ENCODE measurements around the gene MBTD1.
"Not testable (repeated sequence)": the region's sequence is repeated elsewhere in the genome, so short reads cannot be mapped to it uniquely, and the experiment has no call there.

MBTD1 gene

DNA sequence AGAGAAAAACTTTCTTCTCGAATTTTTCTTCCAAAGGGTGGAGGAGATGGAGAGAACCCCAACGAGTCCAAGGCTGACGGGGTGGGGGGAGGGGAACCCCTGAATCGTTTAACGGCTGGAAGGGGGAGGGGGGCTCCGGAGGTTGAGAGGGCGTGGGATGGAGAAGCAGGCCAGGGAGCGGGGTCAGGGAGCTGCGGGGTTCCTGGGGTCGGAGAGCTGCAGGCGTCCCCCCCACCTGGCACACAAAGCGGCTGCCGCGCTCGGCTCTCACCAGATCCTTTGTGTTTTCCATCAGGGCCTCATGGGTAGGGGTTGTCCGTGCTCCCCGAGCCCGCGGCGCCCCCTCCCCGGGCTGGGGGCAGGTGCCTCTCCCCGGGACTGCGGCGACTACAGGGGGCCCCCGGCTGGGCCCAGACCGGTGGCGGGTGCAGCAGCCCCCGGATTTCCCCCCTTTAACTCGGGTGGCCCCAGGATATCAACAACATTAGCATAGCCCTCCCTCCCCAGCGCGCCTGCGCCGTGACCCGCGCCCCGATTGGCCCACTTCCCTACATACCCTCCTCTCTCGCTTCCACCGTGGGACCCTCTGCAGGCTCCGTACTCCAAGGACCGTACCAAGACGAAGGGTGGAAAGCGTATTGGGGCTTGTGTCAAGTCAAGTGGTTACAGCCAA lies at the start of gene MBTD1:
Gene MBTD1, minus strand, starts transcription at position 486 of the 673 bp plus-strand sequence. CDS start 34,888 bp downstream, outside the sequence.
- peak within 1 kb of the TSS; percentile 97 for H3K27ac ChIP-seq (ENCODE audit: low read depth, low read length)
- no peaks in the 10 kb centered on the region for H3K9me3 ChIP-seq (ENCODE audit: control insufficient read depth in 1 of 2, low read length in 2 of 2)
- H3K9ac ChIP-seq (ENCODE audit: low read depth in 1 of 2, low read length in 2 of 2) = peak within 1 kb of the TSS; percentile 73 to 78
- peaks cover 36 to 50% of the 10 kb centered on the region in 2 donors for H3K4me1 ChIP-seq (ENCODE audit: control insufficient read depth in 1 of 2, insufficient read depth in 2 of 2, low read length in 2 of 2)
- peak within 1 kb of the TSS; percentile 76 to 99 for H3K4me3 ChIP-seq (ENCODE audit: low read depth in 1 of 2, low read length in 2 of 2)
- H3K36me3 ChIP-seq (ENCODE audit: control insufficient read depth in 1 of 2, insufficient read depth in 2 of 2, low read length in 2 of 2) = peaks cover 0 to 9% of the 10 kb centered on the region in 2 donors
- no peaks in the 10 kb centered on the region for H3K27me3 ChIP-seq (ENCODE audit: control insufficient read depth in 1 of 2, insufficient read depth in 2 of 2, low read length in 2 of 2)

GRCh38 chr17:51305182-51305581 lies 45.3 kb upstream of the MBTD1 start:
- Histone ChIP-seq H3K9me3 (ENCODE audit: control insufficient read depth in 1 of 2, low read length in 2 of 2) (no peaks in the 10 kb centered on the region), H3K4me3 (ENCODE audit: low read depth in 1 of 2, low read length in 2 of 2) (no peak overlapping the region), H3K27me3 (ENCODE audit: control insufficient read depth in 1 of 2, insufficient read depth in 2 of 2, low read length in 2 of 2) (no peaks in the 10 kb centered on the region), H3K36me3 (ENCODE audit: control insufficient read depth in 1 of 2, insufficient read depth in 2 of 2, low read length in 2 of 2) (no peaks in the 10 kb centered on the region), H3K4me1 (ENCODE audit: control insufficient read depth in 1 of 2, insufficient read depth in 2 of 2, low read length in 2 of 2) (no peaks in the 10 kb centered on the region), H3K9ac (ENCODE audit: low read depth in 1 of 2, low read length in 2 of 2) (no peak overlapping the region), H3K27ac (ENCODE audit: low read depth, low read length) (no peak overlapping the region)

DNA sequence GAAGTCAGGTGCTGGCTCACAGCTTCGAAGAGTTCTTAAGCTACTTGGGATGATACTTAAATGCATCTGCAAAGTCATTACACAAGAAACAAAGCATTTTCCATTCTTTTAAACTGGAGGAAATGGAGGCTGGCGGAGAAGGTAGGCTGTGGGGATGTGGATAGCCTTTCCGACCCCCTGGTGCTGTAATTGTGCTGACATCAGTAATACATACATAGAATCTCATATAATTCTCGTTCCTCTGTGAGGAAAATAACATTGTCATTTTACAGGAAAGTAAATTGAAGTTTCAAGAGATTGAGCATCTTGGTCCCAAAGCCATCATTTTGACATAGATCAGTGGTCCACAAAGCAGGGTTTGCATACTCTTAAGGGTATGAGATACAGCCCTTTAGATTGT lies 40.0 kb upstream of the MBTD1 start:
- H3K27ac ChIP-seq (ENCODE audit: low read depth, low read length) = no peak overlapping the region
- no peak overlapping the region for H3K9ac ChIP-seq (ENCODE audit: low read depth in 1 of 2, low read length in 2 of 2)
- no peak overlapping the region for H3K4me3 ChIP-seq (ENCODE audit: low read depth in 1 of 2, low read length in 2 of 2)
- no peaks in the 10 kb centered on the region for H3K9me3 ChIP-seq (ENCODE audit: control insufficient read depth in 1 of 2, low read length in 2 of 2)
- H3K27me3 ChIP-seq (ENCODE audit: control insufficient read depth in 1 of 2, insufficient read depth in 2 of 2, low read length in 2 of 2) = no peaks in the 10 kb centered on the region
- peaks cover 0 to 5% of the 10 kb centered on the region in 2 donors for H3K4me1 ChIP-seq (ENCODE audit: control insufficient read depth in 1 of 2, insufficient read depth in 2 of 2, low read length in 2 of 2)
- peaks cover 10% of the 10 kb centered on the region in 2 donors for H3K36me3 ChIP-seq (ENCODE audit: control insufficient read depth in 1 of 2, insufficient read depth in 2 of 2, low read length in 2 of 2)

- Histone ChIP-seq H3K27me3 (ENCODE audit: control insufficient read depth in 1 of 2, insufficient read depth in 2 of 2, low read length in 2 of 2) (no peaks in the 10 kb centered on the region), H3K4me3 (ENCODE audit: low read depth in 1 of 2, low read length in 2 of 2) (no peak overlapping the region), H3K27ac (ENCODE audit: low read depth, low read length) (no peak overlapping the region), H3K36me3 (ENCODE audit: control insufficient read depth in 1 of 2, insufficient read depth in 2 of 2, low read length in 2 of 2) (peaks cover 10 to 12% of the 10 kb centered on the region in 2 donors), H3K9ac (ENCODE audit: low read depth in 1 of 2, low read length in 2 of 2) (no peak overlapping the region), H3K9me3 (ENCODE audit: control insufficient read depth in 1 of 2, low read length in 2 of 2) (no peaks in the 10 kb centered on the region), H3K4me1 (ENCODE audit: control insufficient read depth in 1 of 2, insufficient read depth in 2 of 2, low read length in 2 of 2) (peaks cover 0 to 5% of the 10 kb centered on the region in 2 donors)
Measured at GRCh38 chr17:51298508-51299371, 38.9 kb upstream of the MBTD1 start.

- not testable (repeated sequence) for H3K4me1 ChIP-seq (ENCODE audit: control insufficient read depth in 1 of 2, insufficient read depth in 2 of 2, low read length in 2 of 2); H3K27me3 ChIP-seq (ENCODE audit: control insufficient read depth in 1 of 2, insufficient read depth in 2 of 2, low read length in 2 of 2); H3K27ac ChIP-seq (ENCODE audit: low read depth, low read length); H3K9ac ChIP-seq (ENCODE audit: low read depth in 1 of 2, low read length in 2 of 2); H3K4me3 ChIP-seq (ENCODE audit: low read depth in 1 of 2, low read length in 2 of 2); H3K9me3 ChIP-seq (ENCODE audit: control insufficient read depth in 1 of 2, low read length in 2 of 2)
- peaks cover 13 to 45% of the 10 kb centered on the region in 2 donors for H3K36me3 ChIP-seq (ENCODE audit: control insufficient read depth in 1 of 2, insufficient read depth in 2 of 2, low read length in 2 of 2)
Measured at GRCh38 chr17:51294338-51294737, 34.5 kb upstream of the MBTD1 start.

DNA sequence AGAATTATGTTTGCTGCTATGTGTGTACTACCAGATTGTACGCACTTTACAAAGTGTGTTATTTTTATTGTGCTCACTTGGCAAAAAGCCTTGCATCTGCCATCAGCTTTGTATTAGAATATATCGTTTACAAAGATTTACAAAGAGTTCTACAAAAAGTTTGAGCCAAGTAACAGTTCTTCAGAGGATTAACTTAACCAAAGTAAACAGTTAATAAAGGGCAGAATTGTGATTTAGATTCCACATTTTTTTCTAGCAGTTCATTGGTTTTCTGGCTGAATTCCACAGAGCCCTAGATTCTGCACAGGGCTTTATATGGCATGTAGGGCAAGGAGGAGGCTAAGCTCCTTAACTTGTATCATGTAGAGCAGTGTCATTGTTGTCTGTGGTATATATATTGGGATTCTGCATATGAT lies 29.9 kb upstream of the MBTD1 start:
- Histone ChIP-seq H3K4me3 (ENCODE audit: low read depth in 1 of 2, low read length in 2 of 2) (no peak overlapping the region), H3K27me3 (ENCODE audit: control insufficient read depth in 1 of 2, insufficient read depth in 2 of 2, low read length in 2 of 2) (no peaks in the 10 kb centered on the region), H3K9me3 (ENCODE audit: control insufficient read depth in 1 of 2, low read length in 2 of 2) (no peaks in the 10 kb centered on the region), H3K27ac (ENCODE audit: low read depth, low read length) (no peak overlapping the region), H3K9ac (ENCODE audit: low read depth in 1 of 2, low read length in 2 of 2) (no peak overlapping the region), H3K36me3 (ENCODE audit: control insufficient read depth in 1 of 2, insufficient read depth in 2 of 2, low read length in 2 of 2) (peaks cover 18 to 71% of the 10 kb centered on the region in 2 donors), H3K4me1 (ENCODE audit: control insufficient read depth in 1 of 2, insufficient read depth in 2 of 2, low read length in 2 of 2) (no peaks in the 10 kb centered on the region)

DNA sequence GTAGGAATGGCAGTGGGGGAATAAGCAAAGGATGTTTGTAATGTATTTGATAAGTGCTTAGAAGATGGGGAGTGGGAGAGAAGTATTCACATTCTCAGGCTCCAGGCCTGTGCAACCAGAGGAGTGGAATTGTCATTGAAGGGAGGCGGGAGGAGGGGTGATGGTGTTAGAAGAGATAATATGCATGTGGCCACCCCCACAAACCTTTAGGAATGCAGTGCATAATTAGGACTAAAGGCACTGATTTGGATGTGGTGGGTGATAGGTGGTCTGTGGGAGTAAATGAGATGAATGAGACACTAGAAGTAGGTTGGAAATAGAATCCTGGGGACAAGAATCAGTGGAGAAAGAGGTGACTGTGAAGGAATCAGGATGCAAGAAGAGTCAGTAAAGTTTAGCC lies 27.6 kb upstream of the MBTD1 start:
- Histone ChIP-seq H3K4me1 (ENCODE audit: control insufficient read depth in 1 of 2, insufficient read depth in 2 of 2, low read length in 2 of 2) (no peaks in the 10 kb centered on the region), H3K9ac (ENCODE audit: low read depth in 1 of 2, low read length in 2 of 2) (no peak overlapping the region), H3K27me3 (ENCODE audit: control insufficient read depth in 1 of 2, insufficient read depth in 2 of 2, low read length in 2 of 2) (no peaks in the 10 kb centered on the region), H3K27ac (ENCODE audit: low read depth, low read length) (no peak overlapping the region), H3K4me3 (ENCODE audit: low read depth in 1 of 2, low read length in 2 of 2) (no peak overlapping the region), H3K9me3 (ENCODE audit: control insufficient read depth in 1 of 2, low read length in 2 of 2) (no peaks in the 10 kb centered on the region), H3K36me3 (ENCODE audit: control insufficient read depth in 1 of 2, insufficient read depth in 2 of 2, low read length in 2 of 2) (peaks cover 18 to 66% of the 10 kb centered on the region in 2 donors)

DNA sequence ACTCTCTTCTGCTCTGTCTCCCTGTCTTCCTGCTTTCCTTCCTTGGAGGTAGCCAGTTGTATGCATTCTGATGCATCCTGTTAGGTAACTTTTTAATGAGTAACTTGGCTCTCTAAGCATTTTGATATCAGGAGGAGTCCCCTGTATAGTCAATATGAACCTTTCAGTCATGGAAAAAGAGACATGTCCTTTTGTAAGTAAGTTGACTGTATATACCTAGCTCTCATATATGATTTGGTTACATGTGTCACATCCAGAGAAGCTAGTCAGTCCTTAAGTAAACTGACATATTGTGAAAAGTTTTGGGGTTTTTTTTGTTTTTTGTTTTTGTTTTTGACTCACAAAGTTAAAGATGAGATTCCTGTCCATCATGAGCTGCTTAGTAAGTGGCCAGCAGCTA lies 19.3 kb upstream of the MBTD1 start:
- peaks cover 23 to 72% of the 10 kb centered on the region in 2 donors for H3K36me3 ChIP-seq (ENCODE audit: control insufficient read depth in 1 of 2, insufficient read depth in 2 of 2, low read length in 2 of 2)
- no peak overlapping the region for H3K9ac ChIP-seq (ENCODE audit: low read depth in 1 of 2, low read length in 2 of 2)
- H3K4me3 ChIP-seq (ENCODE audit: low read depth in 1 of 2, low read length in 2 of 2) = no peak overlapping the region
- H3K27ac ChIP-seq (ENCODE audit: low read depth, low read length) = no peak overlapping the region
- no peaks in the 10 kb centered on the region for H3K9me3 ChIP-seq (ENCODE audit: control insufficient read depth in 1 of 2, low read length in 2 of 2)
- H3K4me1 ChIP-seq (ENCODE audit: control insufficient read depth in 1 of 2, insufficient read depth in 2 of 2, low read length in 2 of 2) = no peaks in the 10 kb centered on the region
- no peaks in the 10 kb centered on the region for H3K27me3 ChIP-seq (ENCODE audit: control insufficient read depth in 1 of 2, insufficient read depth in 2 of 2, low read length in 2 of 2)

DNA sequence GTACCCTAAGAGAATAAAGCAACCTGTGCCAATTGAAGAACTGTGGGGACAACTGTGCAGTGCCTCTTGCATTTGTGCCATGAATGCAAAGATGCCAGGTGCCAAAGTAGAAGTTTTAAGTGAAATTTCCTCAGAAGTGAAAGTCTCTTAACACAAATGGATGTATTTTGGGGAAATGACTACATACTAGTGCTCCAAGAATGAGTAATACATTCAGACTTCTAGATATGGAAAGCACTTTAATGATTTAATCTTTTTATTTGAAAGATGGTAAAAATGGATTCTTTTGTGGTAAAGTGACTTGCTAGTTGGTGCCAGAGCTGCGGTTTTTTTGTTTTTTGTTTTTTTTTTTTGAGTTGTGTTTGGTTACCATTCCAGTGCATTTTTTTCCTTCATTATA lies 15.5 kb upstream of the MBTD1 start:
- peaks cover 20 to 61% of the 10 kb centered on the region in 2 donors for H3K36me3 ChIP-seq (ENCODE audit: control insufficient read depth in 1 of 2, insufficient read depth in 2 of 2, low read length in 2 of 2)

GRCh38 chr17:51272812-51273211 lies 13.0 kb upstream of the MBTD1 start:
- Histone ChIP-seq H3K4me1 (ENCODE audit: control insufficient read depth in 1 of 2, insufficient read depth in 2 of 2, low read length in 2 of 2) (no peaks in the 10 kb centered on the region), H3K4me3 (ENCODE audit: low read depth in 1 of 2, low read length in 2 of 2) (no peak overlapping the region), H3K9ac (ENCODE audit: low read depth in 1 of 2, low read length in 2 of 2) (no peak overlapping the region), H3K9me3 (ENCODE audit: control insufficient read depth in 1 of 2, low read length in 2 of 2) (no peaks in the 10 kb centered on the region), H3K27ac (ENCODE audit: low read depth, low read length) (no peak overlapping the region), H3K36me3 (ENCODE audit: control insufficient read depth in 1 of 2, insufficient read depth in 2 of 2, low read length in 2 of 2) (peaks cover 16 to 60% of the 10 kb centered on the region in 2 donors), H3K27me3 (ENCODE audit: control insufficient read depth in 1 of 2, insufficient read depth in 2 of 2, low read length in 2 of 2) (no peaks in the 10 kb centered on the region)

More for the DNA sequence above, 15.5 kb upstream of the MBTD1 start:
- Histone ChIP-seq H3K27me3 (ENCODE audit: control insufficient read depth in 1 of 2, insufficient read depth in 2 of 2, low read length in 2 of 2) (no peaks in the 10 kb centered on the region), H3K9ac (ENCODE audit: low read depth in 1 of 2, low read length in 2 of 2) (no peak overlapping the region), H3K27ac (ENCODE audit: low read depth, low read length) (no peak overlapping the region), H3K4me1 (ENCODE audit: control insufficient read depth in 1 of 2, insufficient read depth in 2 of 2, low read length in 2 of 2) (no peaks in the 10 kb centered on the region), H3K4me3 (ENCODE audit: low read depth in 1 of 2, low read length in 2 of 2) (no peak overlapping the region), H3K9me3 (ENCODE audit: control insufficient read depth in 1 of 2, low read length in 2 of 2) (no peaks in the 10 kb centered on the region)
